GM19452 (cell line): ENCODE results near the gene PGAM4.
"Not testable (repeated sequence)": the region's sequence is repeated elsewhere in the genome, so short reads cannot be mapped to it uniquely, and the experiment has no call there.

Experiments
- ATAC-seq: cut with Tn5 transposase; IDR thresholded peaks from one replicate; pipeline ENCODE4 v1.9.1; 2021; ENCODE audit not compliant: unreplicated experiment

PGAM4 gene

DNA sequence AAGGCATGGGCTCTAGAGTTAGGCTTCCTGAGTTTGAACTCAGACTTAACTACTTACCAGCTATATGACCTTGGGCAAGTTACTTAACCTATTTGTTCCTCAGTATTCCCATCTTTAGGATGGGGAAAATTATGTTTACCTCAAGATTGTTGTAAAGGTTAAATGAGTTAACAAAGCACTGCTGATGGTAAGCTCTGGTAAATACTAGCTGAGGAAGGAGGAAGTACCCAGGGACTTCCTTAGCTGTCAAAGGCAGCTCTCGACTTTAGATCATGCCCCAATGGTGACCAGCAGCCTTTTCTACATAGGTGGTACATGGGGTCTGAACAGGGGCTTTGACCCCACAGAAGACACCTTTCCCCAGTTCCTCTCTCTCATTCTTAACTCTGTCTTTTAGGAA is 38.9 kb downstream of the PGAM4 start:
- no peak for ATAC-seq

DNA sequence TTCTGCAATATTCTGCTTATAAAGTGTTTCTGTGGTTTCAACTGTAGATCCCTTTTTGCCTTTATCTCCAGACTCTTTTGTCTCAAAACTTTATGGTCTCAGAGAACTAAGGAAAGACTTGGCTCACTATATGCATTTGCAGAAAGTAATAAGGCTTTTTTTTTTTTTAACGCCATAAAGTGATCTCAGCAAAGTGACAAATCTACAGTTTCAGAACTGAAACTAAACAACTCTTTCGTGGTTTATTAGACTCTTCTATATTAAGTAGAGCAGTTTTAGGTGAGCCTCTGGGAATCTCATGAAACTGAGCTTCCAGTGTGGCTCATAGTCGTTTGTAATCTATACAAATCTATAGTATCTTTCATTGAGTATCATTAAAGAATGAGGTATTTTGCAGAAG is 43.7 kb downstream of the PGAM4 start:
- no peak for ATAC-seq

DNA sequence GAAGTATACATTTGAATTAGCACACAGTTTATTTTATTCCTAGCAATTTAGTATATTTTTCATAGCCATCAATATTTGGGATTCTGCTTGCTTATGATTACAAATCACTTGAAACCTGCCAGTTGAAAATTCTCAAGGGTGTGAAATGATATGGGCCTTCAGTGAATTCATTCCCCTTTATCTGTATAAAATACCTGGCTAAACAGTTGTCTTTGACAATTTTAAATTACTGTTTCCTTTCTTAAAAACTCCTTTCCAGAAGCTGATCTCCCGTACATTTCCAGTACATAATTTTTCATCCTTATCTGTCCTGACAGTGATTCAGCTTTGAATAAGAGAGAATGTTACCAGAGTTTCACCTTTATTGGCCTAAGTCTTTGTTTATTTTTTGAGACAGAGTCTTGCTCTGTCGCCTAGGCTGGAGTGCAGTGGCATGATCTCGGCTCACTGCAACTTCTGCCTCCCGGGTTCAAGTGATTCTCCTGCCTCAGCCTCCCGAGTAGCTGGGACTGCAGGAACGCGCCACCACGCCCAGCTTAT is 45.0 kb downstream of the PGAM4 start:
- ATAC-seq: no peak

DNA sequence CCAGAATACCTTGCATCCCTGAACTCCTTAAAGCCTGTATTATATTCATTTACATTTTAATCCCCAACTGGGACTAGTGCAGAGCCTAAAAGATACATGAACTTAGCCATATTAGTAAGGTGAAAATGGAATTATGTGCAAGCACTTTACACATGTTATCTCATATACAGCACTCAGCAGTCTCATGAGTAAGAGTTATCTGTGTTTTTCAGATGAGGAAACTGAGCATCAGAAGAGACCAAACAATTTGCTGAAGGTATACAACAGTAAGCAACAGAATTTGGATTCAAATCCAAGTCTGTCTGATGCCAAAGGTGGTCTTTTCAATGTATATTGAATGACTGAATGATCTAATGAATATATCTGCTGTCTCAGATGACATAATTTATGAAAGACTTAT is 46.7 kb downstream of the PGAM4 start:
- no peak for ATAC-seq

- not testable (repeated sequence) for ATAC-seq
Measured at GRCh38 chrX:77919370-77919769, 50.1 kb downstream of the PGAM4 start.

GRCh38 chrX:77918568-77918967 is 50.9 kb downstream of the PGAM4 start:
- no peak for ATAC-seq
